DOHH2 (cell line): ENCODE measurements around the gene PRSS8.

Source experiments
- CTCF ChIP-seq: fragments of 200-600 bp; sonication (generic); IDR thresholded peaks from one replicate; pipeline ENCODE4 v1.5.1; 2014; ENCODE audit warnings: antibody characterized with exemption, mild to moderate bottlenecking, low read depth, low read length; ENCODE audit not compliant: poor library complexity, severe bottlenecking
- EZH2phosphoT487 ChIP-seq: fragments of 200-600 bp; sonication (generic); IDR thresholded peaks from 2 replicates; pipeline ENCODE4 v1.6.1; 2017; ENCODE audit warnings: borderline replicate concordance, mild to moderate bottlenecking, antibody characterized with exemption, low read length, moderate library complexity, mixed read lengths

GRCh38 chr16:31167315-31167714 lies 31.8 kb upstream of the PRSS8 start:
- TF ChIP-seq CTCF (no peak), EZH2phosphoT487 (no peak)
